Fibroblast of lung (primary cell): ENCODE data around the gene PRXL2A.

ENCODE experiments used
- CTCF ChIP-seq, 2 donors: IDR thresholded peaks in 1 of 2; conservative IDR thresholded peaks in 1 of 2; 1 replicate in 1 of 2; 2 replicates in 1 of 2; pipeline ENCODE4 v1.5.1; 2011 to 2012; ENCODE audit warnings: low read length in 2 of 2, control low read depth in 1 of 2, inconsistent platforms in 1 of 2, low read depth in 1 of 2, mild to moderate bottlenecking in 1 of 2
- EZH2 ChIP-seq: IDR thresholded peaks from 2 replicates; pipeline ENCODE4 v1.5.1; 2012; ENCODE audit warnings: low read length, control low read depth, mild to moderate bottlenecking; ENCODE audit errors: missing control alignments

- TF ChIP-seq CTCF (conservative IDR thresholded peaks at IDR 0.05 in 1 of 2, IDR thresholded peaks at IDR 0.05 in 1 of 2; ENCODE audit: low read depth in 1 of 2, low read length in 2 of 2), result no peak
- no peak for TF ChIP-seq EZH2
These were observed 66.2 kb downstream of the PRXL2A start for GRCh38 chr10:80474597-80474910.
